Measurements from ENCODE around the gene SOS2. TPM values are rescaled to one million over a fixed set of nuclear protein-coding genes. Genes with fewer than 3 reads are reported as not detected.

The SOS2 gene
- total RNA-seq, 1 experiment from 2014 or later = 11.7 TPM

- intact Hi-C loops (cut with micrococcal nuclease) = no loop called here
- ATAC-seq = no peak
- no peaks in the 10 kb centered on the region for H3K9me3 ChIP-seq (ENCODE audit: control insufficient read depth in 1 of 2, insufficient read depth in 1 of 2, low read depth in 1 of 2, low read length in 2 of 2)
- no peaks in the 10 kb centered on the region for H3K79me2 ChIP-seq (ENCODE audit: insufficient read depth, low read length)
- no peak overlapping the region for H3K9ac ChIP-seq (ENCODE audit: low read length)
- ChIA-PET POLR2A (no interaction called here), RAD21 (ENCODE audit: low non-redundant PET in 1 of 2, low total read pairs in 2 of 2, uncharacterized antibody in 2 of 2, unreplicated experiment in 2 of 2) (no interaction called here), CTCF (no interaction called here)
- no peak for DNase-seq (ENCODE audit: low read depth, low spot score)
- H3K27ac ChIP-seq (ENCODE audit: low read depth, low read length) = no peak overlapping the region
- H3K4me2 ChIP-seq (ENCODE audit: low read length) = no peak overlapping the region
- TF ChIP-seq SRF (IDR thresholded peaks at IDR 0.05; ENCODE audit: low read depth) (no peak), EZH2 (IDR thresholded peaks at IDR 0.05) (no peak), POLR2AphosphoS5 (IDR thresholded peaks at IDR 0.05; ENCODE audit: low read depth, low read length) (no peak), EGR1 (IDR thresholded peaks at IDR 0.05; ENCODE audit: low read depth) (no peak), ZBTB33 (IDR thresholded peaks at IDR 0.05; ENCODE audit: extremely low read depth, insufficient replicate concordance, low read length) (no peak), ZNF274 (IDR thresholded peaks at IDR 0.05; ENCODE audit: low read depth, low read length) (no peak), EZH2phosphoT487 (IDR thresholded peaks at IDR 0.05; ENCODE audit: borderline replicate concordance) (no peak), ELF1 (IDR thresholded peaks at IDR 0.05; ENCODE audit: borderline replicate concordance, low read depth) (no peak)
- TF ChIP-seq, protein P1, sequence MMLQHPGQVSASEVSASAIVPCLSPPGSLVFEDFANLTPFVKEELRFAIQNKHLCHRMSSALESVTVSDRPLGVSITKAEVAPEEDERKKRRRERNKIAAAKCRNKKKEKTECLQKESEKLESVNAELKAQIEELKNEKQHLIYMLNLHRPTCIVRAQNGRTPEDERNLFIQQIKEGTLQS (IDR thresholded peaks at IDR 0.05) = no peak
- H3K9me2 ChIP-seq (ENCODE audit: insufficient read depth) = no peaks in the 10 kb centered on the region
- no peaks in the 10 kb centered on the region for H4K20me1 ChIP-seq (ENCODE audit: insufficient read depth)
- no peak overlapping the region for H3K4me3 ChIP-seq (replicated peaks in 1 of 2; ENCODE audit: low read depth in 1 of 2, low read length in 2 of 2)
- no peaks in the 10 kb centered on the region for H3K27me3 ChIP-seq (ENCODE audit: insufficient read depth, low read length)
- no peak overlapping the region for H2AFZ ChIP-seq (ENCODE audit: low read depth, low read length, poor library complexity, severe bottlenecking)
- H3K36me3 ChIP-seq (ENCODE audit: control insufficient read depth in 1 of 2, insufficient read depth in 2 of 2, low read length in 2 of 2) = no peaks in the 10 kb centered on the region
- BruUV-seq (replicated peaks) = no TSS peak
- no peaks in the 10 kb centered on the region for H3K4me1 ChIP-seq (ENCODE audit: control insufficient read depth in 1 of 2, insufficient read depth in 2 of 2, low read length in 2 of 2)
These were observed 148.5 kb downstream of the SOS2 start for GRCh38 chr14:50082784-50083466.

Measured in HCT116 (cell line).